OCI-LY7 (cell line): ENCODE data around the gene ACSS1.

Source experiments
- EZH2phosphoT487 ChIP-seq: fragments of 200-600 bp; sonication (generic); IDR thresholded peaks from 2 replicates; pipeline ENCODE4 v1.6.1; 2018; ENCODE audit warnings: low read depth, borderline replicate concordance, mild to moderate bottlenecking, mixed run types, antibody characterized with exemption, low read length, moderate library complexity, mixed read lengths
- TF ChIP-seq, protein P1 (sequence below): fragments of 200-600 bp; sonication (generic); conservative IDR thresholded peaks from 2 replicates; pipeline ENCODE4 v1.5.1; 2014; ENCODE audit warnings: mild to moderate bottlenecking, antibody characterized with exemption, low read length, moderate library complexity, mixed read lengths

GRCh38 chr20:25085756-25086495 is 28.0 kb upstream of the ACSS1 start:
- TF ChIP-seq, protein P1, sequence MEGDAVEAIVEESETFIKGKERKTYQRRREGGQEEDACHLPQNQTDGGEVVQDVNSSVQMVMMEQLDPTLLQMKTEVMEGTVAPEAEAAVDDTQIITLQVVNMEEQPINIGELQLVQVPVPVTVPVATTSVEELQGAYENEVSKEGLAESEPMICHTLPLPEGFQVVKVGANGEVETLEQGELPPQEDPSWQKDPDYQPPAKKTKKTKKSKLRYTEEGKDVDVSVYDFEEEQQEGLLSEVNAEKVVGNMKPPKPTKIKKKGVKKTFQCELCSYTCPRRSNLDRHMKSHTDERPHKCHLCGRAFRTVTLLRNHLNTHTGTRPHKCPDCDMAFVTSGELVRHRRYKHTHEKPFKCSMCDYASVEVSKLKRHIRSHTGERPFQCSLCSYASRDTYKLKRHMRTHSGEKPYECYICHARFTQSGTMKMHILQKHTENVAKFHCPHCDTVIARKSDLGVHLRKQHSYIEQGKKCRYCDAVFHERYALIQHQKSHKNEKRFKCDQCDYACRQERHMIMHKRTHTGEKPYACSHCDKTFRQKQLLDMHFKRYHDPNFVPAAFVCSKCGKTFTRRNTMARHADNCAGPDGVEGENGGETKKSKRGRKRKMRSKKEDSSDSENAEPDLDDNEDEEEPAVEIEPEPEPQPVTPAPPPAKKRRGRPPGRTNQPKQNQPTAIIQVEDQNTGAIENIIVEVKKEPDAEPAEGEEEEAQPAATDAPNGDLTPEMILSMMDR: no peak
- TF ChIP-seq EZH2phosphoT487: no peak
